Astrocyte of the spinal cord (primary cell): ENCODE measurements around the gene GAREM2.

Experiments
- DNase-seq: peaks from one replicate; pipeline ENCODE4 v3.0.0; 2011; ENCODE audit warnings: low read depth, low spot score
- H3K4me3 ChIP-seq: 2 replicates; pipeline ENCODE4 v1.5.1; 2011; ENCODE audit warnings: low read depth, mild to moderate bottlenecking, low read length, moderate library complexity
- in situ Hi-C: cut with HindIII; loops from 2 replicates; pipeline ENCODE4 v1.10.0; 2017; ENCODE audit warnings: low sequenced_read_pairs
- TF ChIP-seq, protein P1 (sequence below): IDR thresholded peaks from 2 replicates; pipeline ENCODE4 v1.5.1; 2012; ENCODE audit warnings: low read depth, mild to moderate bottlenecking, low read length, inconsistent platforms

The GAREM2 gene

DNA sequence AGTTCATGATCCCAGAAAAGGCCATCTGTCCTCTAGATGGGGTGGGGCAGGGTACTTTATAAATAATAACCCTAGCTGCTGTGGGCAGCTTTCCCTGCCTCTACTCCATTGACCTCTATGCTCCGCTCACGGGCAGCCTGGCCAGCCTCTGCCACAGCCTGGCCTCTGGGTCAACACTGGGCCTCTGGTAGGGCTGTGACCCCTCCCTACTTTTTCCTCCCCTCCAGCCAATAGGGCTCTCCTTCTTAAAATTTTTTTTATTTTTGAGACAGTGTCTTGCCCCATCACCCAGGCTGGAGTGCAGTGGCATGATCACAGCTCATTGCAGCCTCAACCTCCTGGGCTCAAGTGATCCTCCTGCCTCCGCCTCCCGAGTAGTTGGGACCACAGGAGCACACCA is 4.1 kb upstream of the GAREM2 start:
- no peak overlapping the region for H3K4me3 ChIP-seq
- in situ Hi-C loops = no loop called here
- DNase-seq = no peak
- TF ChIP-seq, protein P1, sequence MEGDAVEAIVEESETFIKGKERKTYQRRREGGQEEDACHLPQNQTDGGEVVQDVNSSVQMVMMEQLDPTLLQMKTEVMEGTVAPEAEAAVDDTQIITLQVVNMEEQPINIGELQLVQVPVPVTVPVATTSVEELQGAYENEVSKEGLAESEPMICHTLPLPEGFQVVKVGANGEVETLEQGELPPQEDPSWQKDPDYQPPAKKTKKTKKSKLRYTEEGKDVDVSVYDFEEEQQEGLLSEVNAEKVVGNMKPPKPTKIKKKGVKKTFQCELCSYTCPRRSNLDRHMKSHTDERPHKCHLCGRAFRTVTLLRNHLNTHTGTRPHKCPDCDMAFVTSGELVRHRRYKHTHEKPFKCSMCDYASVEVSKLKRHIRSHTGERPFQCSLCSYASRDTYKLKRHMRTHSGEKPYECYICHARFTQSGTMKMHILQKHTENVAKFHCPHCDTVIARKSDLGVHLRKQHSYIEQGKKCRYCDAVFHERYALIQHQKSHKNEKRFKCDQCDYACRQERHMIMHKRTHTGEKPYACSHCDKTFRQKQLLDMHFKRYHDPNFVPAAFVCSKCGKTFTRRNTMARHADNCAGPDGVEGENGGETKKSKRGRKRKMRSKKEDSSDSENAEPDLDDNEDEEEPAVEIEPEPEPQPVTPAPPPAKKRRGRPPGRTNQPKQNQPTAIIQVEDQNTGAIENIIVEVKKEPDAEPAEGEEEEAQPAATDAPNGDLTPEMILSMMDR = no peak

DNA sequence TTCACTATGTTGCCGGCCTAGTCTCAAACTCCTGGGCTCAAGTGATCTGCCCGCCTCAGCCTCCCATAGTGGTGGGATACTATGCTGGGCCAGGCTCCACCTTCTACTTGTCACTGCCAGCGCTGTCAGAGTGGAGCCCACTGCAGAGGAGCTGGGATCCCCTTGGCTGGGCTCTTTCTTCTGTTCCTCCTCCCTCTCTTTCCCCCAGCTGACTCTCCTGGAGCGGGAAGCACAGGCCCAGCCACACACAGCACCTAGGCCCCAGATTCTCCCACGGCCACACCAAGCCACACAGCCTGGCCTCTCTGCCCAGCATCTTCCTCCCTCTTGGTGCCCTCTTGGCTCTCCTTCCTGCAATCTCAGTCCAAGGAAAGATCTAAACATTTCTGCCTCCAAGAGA is 3.7 kb upstream of the GAREM2 start:
- H3K4me3 ChIP-seq = no peak overlapping the region
- DNase-seq = no peak
- TF ChIP-seq, protein P1 = no peak
- in situ Hi-C loops = no loop called here

DNA sequence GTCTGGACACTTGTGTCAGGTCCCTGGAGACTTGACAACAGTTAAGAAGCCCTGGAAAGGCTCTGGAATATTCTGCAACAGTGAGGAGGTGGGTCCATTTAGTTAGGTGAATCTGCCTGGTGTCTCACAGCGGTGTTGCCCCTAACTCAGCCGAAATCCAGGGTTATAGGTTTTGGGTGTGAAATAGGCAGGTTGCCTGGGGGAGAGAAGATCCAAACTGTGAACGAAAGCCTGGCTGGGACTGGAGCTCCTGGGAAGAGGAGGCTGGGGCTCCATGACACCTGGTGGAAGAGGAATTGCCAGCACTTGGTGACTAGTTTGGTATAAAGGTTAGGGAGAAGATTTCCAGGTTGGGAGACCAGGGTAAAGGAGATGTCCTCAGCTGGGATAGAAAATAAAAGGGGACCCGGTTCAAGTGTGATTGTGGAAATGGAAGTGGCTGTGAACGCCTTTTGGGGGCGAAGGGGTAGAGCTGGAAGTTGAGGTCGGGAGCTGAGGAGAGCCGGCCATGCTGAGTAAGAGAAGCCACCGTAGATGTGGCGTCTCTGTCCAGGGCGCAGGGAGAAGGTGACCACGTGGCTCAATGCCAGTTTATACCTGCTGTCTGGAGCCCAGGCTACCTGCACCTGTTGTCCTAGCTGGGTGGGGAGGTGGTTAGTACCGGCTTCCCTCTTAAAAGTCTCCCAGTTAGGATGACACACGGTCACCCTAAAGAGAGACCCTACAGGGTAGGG is 3.0 kb upstream of the GAREM2 start:
- no peak for DNase-seq
- H3K4me3 ChIP-seq = no peak overlapping the region
- TF ChIP-seq, protein P1 = no peak
- in situ Hi-C loops = no loop called here

DNA sequence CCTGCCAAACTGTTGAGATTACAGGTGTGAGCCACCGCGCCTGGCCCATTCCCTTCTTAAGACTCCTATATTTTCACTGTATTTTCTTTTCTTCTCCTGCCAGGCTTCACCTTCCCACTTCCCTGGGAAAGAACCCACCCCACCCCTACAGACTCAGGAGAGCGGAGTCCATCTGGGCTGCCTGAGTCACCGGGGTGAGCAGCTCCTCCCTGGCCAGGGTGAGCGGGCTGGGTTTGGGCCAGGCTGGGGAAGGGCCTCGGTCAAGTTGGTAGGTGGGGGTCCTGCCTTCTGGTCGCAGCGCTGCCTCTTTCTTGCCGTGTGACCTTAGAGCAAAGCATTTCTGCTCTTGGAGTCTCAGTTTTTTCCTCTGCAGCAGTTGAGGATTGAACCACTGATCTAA is 2.1 kb upstream of the GAREM2 start:
- DNase-seq = no peak
- TF ChIP-seq, protein P1 = no peak
- no peak overlapping the region for H3K4me3 ChIP-seq
- in situ Hi-C loops = no loop called here

DNA sequence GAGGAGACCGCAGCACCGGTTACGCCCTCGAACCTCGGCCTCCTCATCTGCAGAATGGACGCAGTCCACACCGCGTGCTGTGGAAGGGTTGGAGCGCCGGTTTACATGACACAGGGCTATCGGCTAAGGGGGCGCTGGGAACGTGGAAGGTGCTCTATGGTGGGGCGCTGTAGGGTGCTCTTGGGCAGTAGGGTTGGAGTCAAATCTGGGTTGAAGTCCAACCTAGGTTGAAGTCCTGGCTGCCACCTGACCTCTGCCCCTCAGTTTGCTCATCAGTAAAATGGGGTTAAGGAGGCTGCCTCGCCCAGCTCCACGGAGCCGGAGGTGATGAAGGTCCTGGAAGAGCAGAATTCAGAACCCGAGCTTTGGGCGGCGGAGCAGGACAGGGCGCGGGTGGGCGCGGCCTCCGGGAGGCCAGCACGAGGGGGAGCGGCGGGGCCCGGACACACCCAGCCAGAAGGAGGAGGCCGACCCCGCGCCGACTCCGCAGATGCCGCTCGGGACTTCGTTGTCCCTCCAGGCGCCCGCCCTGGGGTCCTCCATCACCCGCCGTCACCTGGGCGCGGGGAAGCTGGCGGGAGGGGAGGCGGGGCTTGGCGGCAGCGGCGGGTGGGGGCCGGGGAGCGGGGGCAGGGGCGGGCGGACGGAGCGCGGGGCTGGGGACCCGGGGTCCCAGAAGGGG is 558 bp upstream of the GAREM2 start:
- in situ Hi-C loops = no loop called here
- DNase-seq = no peak
- H3K4me3 ChIP-seq = no peak overlapping the region
- TF ChIP-seq, protein P1 = no peak

DNA sequence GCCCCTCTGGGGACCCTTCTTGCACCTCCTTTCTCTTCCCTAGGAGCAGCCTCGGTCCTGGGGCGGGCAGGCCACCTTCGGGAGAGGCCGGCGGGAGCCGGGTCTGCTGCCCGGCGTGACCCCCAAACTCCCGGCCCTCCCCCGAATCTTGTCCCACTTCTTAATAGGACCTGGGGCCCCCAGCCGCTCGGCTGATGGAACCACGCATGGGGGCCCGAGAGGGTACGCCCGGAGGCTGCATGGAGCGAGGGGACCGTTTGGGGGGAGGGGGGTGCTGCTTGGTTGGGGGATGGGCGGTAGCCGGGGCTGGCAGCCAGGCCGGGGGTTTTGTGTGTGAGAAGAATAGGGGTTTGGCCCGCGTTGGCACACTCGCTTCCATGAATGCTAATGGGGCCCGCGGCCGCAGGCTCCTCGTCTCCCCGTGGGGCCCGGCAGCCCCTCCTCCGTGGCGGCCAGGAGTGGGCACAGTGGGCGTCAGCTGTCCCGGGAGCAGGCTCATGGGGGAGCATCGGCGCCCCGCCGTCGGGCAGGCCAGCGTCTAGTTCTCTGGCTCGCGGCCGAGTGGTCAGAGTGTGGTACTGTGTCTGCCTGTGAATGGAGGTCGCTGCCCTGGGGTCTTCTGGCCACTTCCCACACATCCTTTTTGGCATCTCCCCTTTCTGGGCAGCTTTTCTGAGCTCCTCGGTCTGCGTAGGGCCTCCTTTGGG is 1.0 kb downstream of the GAREM2 start:
- TF ChIP-seq, protein P1 = no peak
- DNase-seq = no peak
- H3K4me3 ChIP-seq = no peak overlapping the region
- in situ Hi-C loops = no loop called here
